ENCODE measurements around the gene INCA1. TPM values are rescaled to one million over a fixed set of nuclear protein-coding genes. Genes with fewer than 3 reads are reported as not detected.

The INCA1 gene
- total and polyA plus RNA-seq, 2 of the 8 experiments (the other 6 are each of a cell fraction or from before 2014, with no cell fraction given) = 0.89 to 1.4 TPM

DNA sequence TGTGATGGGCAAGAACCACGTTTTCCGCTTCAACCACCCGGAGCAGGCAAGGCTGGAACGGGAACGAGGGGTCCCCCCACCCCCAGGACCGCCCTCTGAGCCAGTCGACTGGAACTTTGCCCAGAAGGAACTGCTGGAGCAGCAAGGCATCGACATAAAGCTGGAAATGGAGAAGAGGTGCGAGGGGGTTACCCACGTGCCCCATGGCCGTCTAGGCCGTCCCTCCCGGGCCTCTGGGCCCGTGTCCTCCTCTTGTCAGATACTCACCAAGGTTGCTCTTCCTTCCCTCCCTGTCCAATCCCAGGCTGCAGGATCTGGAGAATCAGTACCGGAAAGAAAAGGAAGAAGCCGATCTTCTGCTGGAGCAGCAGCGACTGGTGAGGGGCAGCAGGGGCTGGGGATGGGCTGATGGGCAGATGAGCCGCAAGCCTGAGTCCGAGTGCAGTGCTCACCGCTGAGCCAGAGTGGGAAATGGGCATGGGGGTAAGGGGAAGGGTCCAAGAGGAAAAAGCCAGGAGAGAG, 23.2 kb upstream of the INCA1 start:
- no peaks in the 10 kb centered on the region for H3K27me3 ChIP-seq (replicated peaks in 1 of 4; ENCODE audit: control insufficient read depth in 3 of 4, extremely low read depth in 1 of 4, insufficient read depth in 3 of 4, low read length in 3 of 4)
- H3K9ac ChIP-seq (replicated peaks in 1 of 4; ENCODE audit: extremely low read depth in 1 of 4, low read depth in 3 of 4, low read length in 3 of 4) = no peak overlapping the region
- H3K79me1 ChIP-seq (ENCODE audit: low read depth, low read length) = no peaks in the 10 kb centered on the region
- no peak overlapping the region for H4K8ac ChIP-seq (ENCODE audit: extremely low read depth, insufficient read depth, low read length)
- no peak overlapping the region for H4K5ac ChIP-seq (ENCODE audit: insufficient read length, low read depth, low read length)
- H3K56ac ChIP-seq (replicated peaks; ENCODE audit: insufficient read length, low read depth, low read length) = no peak overlapping the region
- no peak overlapping the region for H2BK12ac ChIP-seq (ENCODE audit: low read depth, low read length)
- H3K14ac ChIP-seq (ENCODE audit: insufficient read length) = no peak overlapping the region
- ChIA-PET POLR2A (ENCODE audit: partially characterized antibody) (interaction anchor here (0.9 to 2.1 kb wide), 4 partner anchors 14 to 84 kb away, joined by 3 to 8 read pairs (median 4); no protein-coding TSS in a partner anchor), CTCF (ENCODE audit: partially characterized antibody) (interaction anchor here (1.2 to 5.4 kb wide), 4 partner anchors 10 to 43 kb away, joined by 3 to 21 read pairs (median 12); no protein-coding TSS in a partner anchor)
- TF ChIP-seq, protein P1, sequence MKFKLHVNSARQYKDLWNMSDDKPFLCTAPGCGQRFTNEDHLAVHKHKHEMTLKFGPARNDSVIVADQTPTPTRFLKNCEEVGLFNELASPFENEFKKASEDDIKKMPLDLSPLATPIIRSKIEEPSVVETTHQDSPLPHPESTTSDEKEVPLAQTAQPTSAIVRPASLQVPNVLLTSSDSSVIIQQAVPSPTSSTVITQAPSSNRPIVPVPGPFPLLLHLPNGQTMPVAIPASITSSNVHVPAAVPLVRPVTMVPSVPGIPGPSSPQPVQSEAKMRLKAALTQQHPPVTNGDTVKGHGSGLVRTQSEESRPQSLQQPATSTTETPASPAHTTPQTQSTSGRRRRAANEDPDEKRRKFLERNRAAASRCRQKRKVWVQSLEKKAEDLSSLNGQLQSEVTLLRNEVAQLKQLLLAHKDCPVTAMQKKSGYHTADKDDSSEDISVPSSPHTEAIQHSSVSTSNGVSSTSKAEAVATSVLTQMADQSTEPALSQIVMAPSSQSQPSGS (IDR thresholded peaks at IDR 0.05; ENCODE audit: low read length) = no peak
- no peak for TF ChIP-seq POLR2A (IDR thresholded peaks at IDR 0.05; ENCODE audit: control extremely low read depth in 1 of 2, low read depth in 2 of 2, low read length in 2 of 2)
- no peak for TF ChIP-seq KDM1A (IDR thresholded peaks at IDR 0.05; ENCODE audit: borderline replicate concordance, low read length)
- no peak for TF ChIP-seq GABPA (IDR thresholded peaks at IDR 0.05; ENCODE audit: borderline replicate concordance, insufficient read depth, low read length)
- TF ChIP-seq, protein P2, sequence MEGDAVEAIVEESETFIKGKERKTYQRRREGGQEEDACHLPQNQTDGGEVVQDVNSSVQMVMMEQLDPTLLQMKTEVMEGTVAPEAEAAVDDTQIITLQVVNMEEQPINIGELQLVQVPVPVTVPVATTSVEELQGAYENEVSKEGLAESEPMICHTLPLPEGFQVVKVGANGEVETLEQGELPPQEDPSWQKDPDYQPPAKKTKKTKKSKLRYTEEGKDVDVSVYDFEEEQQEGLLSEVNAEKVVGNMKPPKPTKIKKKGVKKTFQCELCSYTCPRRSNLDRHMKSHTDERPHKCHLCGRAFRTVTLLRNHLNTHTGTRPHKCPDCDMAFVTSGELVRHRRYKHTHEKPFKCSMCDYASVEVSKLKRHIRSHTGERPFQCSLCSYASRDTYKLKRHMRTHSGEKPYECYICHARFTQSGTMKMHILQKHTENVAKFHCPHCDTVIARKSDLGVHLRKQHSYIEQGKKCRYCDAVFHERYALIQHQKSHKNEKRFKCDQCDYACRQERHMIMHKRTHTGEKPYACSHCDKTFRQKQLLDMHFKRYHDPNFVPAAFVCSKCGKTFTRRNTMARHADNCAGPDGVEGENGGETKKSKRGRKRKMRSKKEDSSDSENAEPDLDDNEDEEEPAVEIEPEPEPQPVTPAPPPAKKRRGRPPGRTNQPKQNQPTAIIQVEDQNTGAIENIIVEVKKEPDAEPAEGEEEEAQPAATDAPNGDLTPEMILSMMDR (IDR thresholded peaks at IDR 0.05; ENCODE audit: control extremely low read depth in 1 of 3, insufficient read depth in 1 of 3, low read depth in 1 of 3, low read length in 3 of 3) = no peak
- TF ChIP-seq YY1 (IDR thresholded peaks at IDR 0.05; ENCODE audit: low read depth, low read length) = no peak
- no peak overlapping the region for H2AK5ac ChIP-seq (ENCODE audit: low read depth, low read length)
- H3K79me2 ChIP-seq (ENCODE audit: control insufficient read depth in 1 of 2, insufficient read depth in 2 of 2, low read length in 2 of 2) = no peaks in the 10 kb centered on the region
- H3K23me2 ChIP-seq (ENCODE audit: low read depth, low read length) = no peaks in the 10 kb centered on the region
- no peak overlapping the region for H4K91ac ChIP-seq (replicated peaks; ENCODE audit: insufficient read length, low read length)
- no peak overlapping the region for H3K4me2 ChIP-seq (ENCODE audit: insufficient read depth in 1 of 2, low read depth in 2 of 2, low read length in 2 of 2)
- DNase-seq (ENCODE audit: low read depth in 1 of 2, low spot score in 2 of 2) (no peak), FAIRE-seq (no peak)
- H3K27ac ChIP-seq (ENCODE audit: low read depth, low read length) = no peak overlapping the region
- H2BK20ac ChIP-seq (ENCODE audit: low read length) = no peak overlapping the region
- H2AFZ ChIP-seq (ENCODE audit: low read length) = no peak overlapping the region
- H2BK15ac ChIP-seq (ENCODE audit: low read length) = no peak overlapping the region
- peaks cover 0 to 5% of the 10 kb centered on the region in 2 experiments for H4K20me1 ChIP-seq (replicated peaks in 1 of 2; ENCODE audit: control insufficient read depth in 1 of 2, insufficient read depth in 2 of 2, low read length in 2 of 2)
- H3K4me3 ChIP-seq (ENCODE audit: extremely low read depth in 1 of 4, insufficient read depth in 2 of 4, low read depth in 3 of 4, low read length in 4 of 4) = no peak overlapping the region
- WGBS, 2 experiments (ENCODE audit: extremely low coverage in 1 of 2, insufficient coverage in 1 of 2, insufficient read length in 1 of 2, insufficient replicate concordance in 2 of 2, low coverage in 1 of 2, low lambda C conversion rate in 2 of 2, missing lambda C conversion rate in 1 of 2) = 86% methylated on average over 18 of the region's 20 CpGs; no CpG with 5 or more reads in 1 of the 2 experiments
- no peak overlapping the region for H3K23ac ChIP-seq (ENCODE audit: insufficient read length)
- H3K4ac ChIP-seq (replicated peaks; ENCODE audit: insufficient read length, low read depth, low read length) = no peak overlapping the region
- H3K18ac ChIP-seq (ENCODE audit: extremely low read depth, low read length) = no peak overlapping the region
- no peaks in the 10 kb centered on the region for H3K9me3 ChIP-seq (ENCODE audit: insufficient read depth in 2 of 2, low read depth in 1 of 2, low read length in 1 of 2)
- no peaks in the 10 kb centered on the region for H3K4me1 ChIP-seq (replicated peaks in 1 of 4; ENCODE audit: control insufficient read depth in 3 of 4, insufficient read depth in 4 of 4, low read length in 3 of 4)
- peaks cover 10 to 47% (median 29%) of the 10 kb centered on the region in 4 experiments for H3K36me3 ChIP-seq (ENCODE audit: control insufficient read depth in 2 of 4, insufficient read depth in 4 of 4, low read length in 3 of 4)
- H2BK120ac ChIP-seq (replicated peaks; ENCODE audit: low read depth, low read length) = no peak overlapping the region
- no peak overlapping the region for H2BK5ac ChIP-seq (ENCODE audit: low read depth, low read length)

Data from H1 (cell line).